Endothelial cell of umbilical vein (primary cell): ENCODE data around the gene PIGB. TPM values are rescaled to one million over a fixed set of nuclear protein-coding genes. Genes with fewer than 3 reads are reported as not detected.

ENCODE experiments used
- BruUV-seq: library from RNA; stranded (reverse); fragments of 400-500 nt; replicated peaks from 2 replicates; lab custom pipeline; 2021; lab: Mats Ljungman, UMichigan
- CTCF ChIA-PET: fragments of 300-600, 350-600 bp; sonication (Branson Sonifier 250); formaldehyde crosslinking; loops from one replicate; lab custom pipeline; 2021; ENCODE audit warnings: antibody characterized with exemption, inconsistent platforms; lab: Charles Lee
- POLR2A ChIA-PET: fragments of 300-600, 350-600 bp; sonication (Branson Sonifier 250); formaldehyde crosslinking; loops from one replicate; lab custom pipeline; 2021; ENCODE audit warnings: antibody characterized with exemption, inconsistent platforms; lab: Charles Lee
- DNase-seq: peaks from one replicate; pipeline ENCODE4 v3.0.0-alpha.2; 2011; ENCODE audit warnings: low read depth, low spot score
- FAIRE-seq: peaks from 2 replicates; lab custom pipeline; 2011; peaks lifted over from hg19 to GRCh38; lab: Jason Lieb, UNC
- H2AFZ ChIP-seq: 2 replicates; pipeline ENCODE4 v1.6.0; 2012; ENCODE audit warnings: low read depth, low read length, control low read depth, inconsistent platforms
- H3K27ac ChIP-seq: 2 replicates; pipeline ENCODE4 v1.5.1; 2011; ENCODE audit warnings: low read depth, mild to moderate bottlenecking, control low read depth, low read length, moderate library complexity; ENCODE audit not compliant: insufficient read depth
- H3K27me3 ChIP-seq, 2 experiments: 2 replicates each; pipeline versions ENCODE4 v1.6.0 to v1.6.1; 2011; ENCODE audit warnings: low read length in 2 of 2, mixed read lengths in 1 of 2; ENCODE audit not compliant: control insufficient read depth in 2 of 2, insufficient read depth in 2 of 2
- H3K36me3 ChIP-seq, 2 experiments: 2 replicates in 1 of 2; 3 replicates in 1 of 2; pipeline ENCODE4 v1.5.1; 2011; ENCODE audit warnings: low read length in 2 of 2, mild to moderate bottlenecking in 1 of 2, moderate library complexity in 1 of 2; ENCODE audit not compliant: control insufficient read depth in 2 of 2, insufficient read depth in 2 of 2; ENCODE audit errors: extremely low read depth in 1 of 2
- H3K4me1 ChIP-seq: 3 replicates; pipeline ENCODE4 v1.5.1; 2011; ENCODE audit warnings: mild to moderate bottlenecking, low read length; ENCODE audit not compliant: control insufficient read depth, insufficient read depth; ENCODE audit errors: extremely low read depth
- H3K4me2 ChIP-seq: 2 replicates; pipeline ENCODE4 v1.6.1; 2011; ENCODE audit warnings: low read length, control low read depth, mixed read lengths; ENCODE audit not compliant: insufficient read depth
- H3K4me3 ChIP-seq, 3 experiments: fragments of 200-600 bp in 1 of 3; sonication (generic), shearing (Covaris generic) in 1 of 3; replicated peaks in 1 of 3; 2 replicates each; pipeline ENCODE4 v1.5.1; 2011 to 2016; ENCODE audit warnings: control low read depth in 3 of 3, low read length in 3 of 3, mild to moderate bottlenecking in 2 of 3, inconsistent platforms in 1 of 3, low read depth in 1 of 3, moderate library complexity in 1 of 3; ENCODE audit not compliant: insufficient read depth in 1 of 3
- H3K79me2 ChIP-seq: 2 replicates; pipeline ENCODE4 v1.6.0; 2012; ENCODE audit warnings: low read length, inconsistent platforms; ENCODE audit not compliant: control insufficient read depth, insufficient read depth
- H3K9ac ChIP-seq: replicated peaks from 2 replicates; pipeline ENCODE3; 2011; ENCODE audit warnings: low read length, control low read depth; ENCODE audit not compliant: insufficient read depth; ENCODE audit errors: extremely low read depth
- H3K9me1 ChIP-seq: replicated peaks from 3 replicates; pipeline ENCODE4 v1.6.0; 2011; ENCODE audit warnings: mild to moderate bottlenecking, low read length; ENCODE audit not compliant: control insufficient read depth, insufficient read depth; ENCODE audit errors: extremely low read depth
- H3K9me3 ChIP-seq: replicated peaks from 2 replicates; pipeline ENCODE4 v1.5.1; 2012; ENCODE audit warnings: low read length, inconsistent platforms; ENCODE audit not compliant: control insufficient read depth, insufficient read depth
- H4K20me1 ChIP-seq: replicated peaks from 2 replicates; pipeline ENCODE3; 2011; ENCODE audit warnings: mild to moderate bottlenecking, low read length; ENCODE audit not compliant: control insufficient read depth, insufficient read depth; ENCODE audit errors: extremely low read depth
- FOS ChIP-seq: IDR thresholded peaks from 2 replicates; pipeline ENCODE4 v1.6.1; 2011; ENCODE audit warnings: mild to moderate bottlenecking, low read length, moderate library complexity, borderline replicate concordance; ENCODE audit not compliant: insufficient read depth
- GATA2 ChIP-seq: IDR thresholded peaks from 2 replicates; pipeline ENCODE4 v1.7.0; 2011; ENCODE audit warnings: low read depth, mild to moderate bottlenecking, moderate library complexity, mixed read lengths, low read length; ENCODE audit not compliant: insufficient read length, insufficient read depth
- MYC ChIP-seq: IDR thresholded peaks from one replicate; pipeline ENCODE4 v1.6.1; 2011; ENCODE audit warnings: mild to moderate bottlenecking, low read depth, low read length
- POLR2AphosphoS5 ChIP-seq: IDR thresholded peaks from 2 replicates; pipeline ENCODE4 v1.6.1; 2012; ENCODE audit warnings: low read depth, mild to moderate bottlenecking, control low read depth, low read length, moderate library complexity; ENCODE audit not compliant: insufficient read depth
- dilution Hi-C: fragments of 300-500 bp; cut with MboI; formaldehyde crosslinking; loops from one replicate; pipeline ENCODE4 v1.15.0; 2019; ENCODE audit warnings: low sequenced_read_pairs; ENCODE audit not compliant: extremely low pct_ligation_motif_present
- intact Hi-C: fragments of 100-400 bp; cut with micrococcal nuclease; formaldehyde crosslinking; loops from one replicate; pipeline ENCODE4 v1.10.0; 2022
- polyA plus RNA-seq, 4 experiments: library from polyadenylated mRNA; depleted of rRNA in 3 of 4; stranded (reverse) in 3 of 4; unstranded in 1 of 4; fragments of >200 nt; gene quantifications; 2 replicates each; pipeline versions ENCODE4 v1.2.1 to v1.2.3, GENCODE V29; 2011 to 2012; ENCODE audit warnings: missing spikeins in 1 of 4
- total RNA-seq: library from RNA; stranded (reverse); gene quantifications from 2 replicates; pipeline ENCODE4 v1.2.3, GENCODE V29; 2021
- TF ChIP-seq, protein P1 (sequence below), 2 donors: IDR thresholded peaks; 1 replicate in 1 of 2; 2 replicates in 1 of 2; pipeline ENCODE4 v1.5.1; 2011; ENCODE audit warnings: low read length in 2 of 2, mild to moderate bottlenecking in 2 of 2, moderate library complexity in 2 of 2, control low read depth in 1 of 2, inconsistent platforms in 1 of 2, low read depth in 1 of 2; ENCODE audit not compliant: insufficient read depth in 1 of 2; ENCODE audit errors: extremely low read depth in 1 of 2
- TF ChIP-seq, protein P2 (sequence below): IDR thresholded peaks from 2 replicates; pipeline ENCODE4 v1.6.1; 2011; ENCODE audit not compliant: insufficient read depth, insufficient read length

Gene PIGB
- total and polyA plus RNA-seq, 2 donors (not counting 3 experiments of a cell fraction or from before 2014, with no cell fraction given), result 14.1 to 23.9 TPM

DNA sequence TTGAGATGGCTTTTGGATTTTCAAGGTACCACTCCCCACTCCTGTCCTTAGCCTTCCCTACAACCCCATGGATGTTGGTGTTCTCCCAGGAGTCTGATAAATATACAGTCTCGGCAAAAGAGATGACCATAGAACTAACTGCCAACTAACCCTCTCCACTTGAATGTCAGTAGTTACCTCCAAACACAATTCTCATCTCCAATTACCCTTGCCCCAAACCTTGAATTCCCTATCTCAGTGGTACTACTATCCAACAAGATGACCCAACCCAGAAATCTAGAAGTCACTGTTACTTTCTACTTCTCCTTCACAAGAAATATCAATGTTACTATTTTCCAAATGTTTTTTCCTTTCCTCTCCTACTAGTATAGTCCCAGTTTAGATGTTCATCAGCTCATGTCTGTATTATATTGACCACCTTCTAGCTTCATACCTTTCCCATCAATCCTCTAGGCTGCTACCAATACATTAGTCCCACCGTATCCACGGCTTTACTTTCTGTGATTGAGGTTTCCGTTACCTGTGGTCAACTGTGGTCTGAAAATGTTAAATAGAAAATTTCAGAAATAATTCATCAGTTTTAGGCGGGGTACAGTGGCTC, 38.1 kb downstream of the PIGB start:
- CTCF ChIA-PET, result interaction anchor here (1.0 to 4.6 kb wide), 2 partner anchors 8 to 16 kb away, joined by 3 to 21 read pairs; no protein-coding TSS in a partner anchor
- FAIRE-seq (no peak), DNase-seq (no peak)
- dilution Hi-C loops, result no loop called here
- POLR2A ChIA-PET, result no interaction called here
- no peaks in the 10 kb centered on the region for H3K9me1 ChIP-seq
- intact Hi-C loops, result no loop called here
- no peak for TF ChIP-seq GATA2
- no peak for TF ChIP-seq POLR2AphosphoS5
- TF ChIP-seq MYC, result no peak
- TF ChIP-seq, protein P1, sequence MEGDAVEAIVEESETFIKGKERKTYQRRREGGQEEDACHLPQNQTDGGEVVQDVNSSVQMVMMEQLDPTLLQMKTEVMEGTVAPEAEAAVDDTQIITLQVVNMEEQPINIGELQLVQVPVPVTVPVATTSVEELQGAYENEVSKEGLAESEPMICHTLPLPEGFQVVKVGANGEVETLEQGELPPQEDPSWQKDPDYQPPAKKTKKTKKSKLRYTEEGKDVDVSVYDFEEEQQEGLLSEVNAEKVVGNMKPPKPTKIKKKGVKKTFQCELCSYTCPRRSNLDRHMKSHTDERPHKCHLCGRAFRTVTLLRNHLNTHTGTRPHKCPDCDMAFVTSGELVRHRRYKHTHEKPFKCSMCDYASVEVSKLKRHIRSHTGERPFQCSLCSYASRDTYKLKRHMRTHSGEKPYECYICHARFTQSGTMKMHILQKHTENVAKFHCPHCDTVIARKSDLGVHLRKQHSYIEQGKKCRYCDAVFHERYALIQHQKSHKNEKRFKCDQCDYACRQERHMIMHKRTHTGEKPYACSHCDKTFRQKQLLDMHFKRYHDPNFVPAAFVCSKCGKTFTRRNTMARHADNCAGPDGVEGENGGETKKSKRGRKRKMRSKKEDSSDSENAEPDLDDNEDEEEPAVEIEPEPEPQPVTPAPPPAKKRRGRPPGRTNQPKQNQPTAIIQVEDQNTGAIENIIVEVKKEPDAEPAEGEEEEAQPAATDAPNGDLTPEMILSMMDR (IDR thresholded peaks at IDR 0.05; ENCODE audit: extremely low read depth in 1 of 2, insufficient read depth in 1 of 2, low read depth in 1 of 2, low read length in 2 of 2), result no peak
- no TSS peak for BruUV-seq
- no peaks in the 10 kb centered on the region for H3K9me3 ChIP-seq
- no peak overlapping the region for H2AFZ ChIP-seq
- H3K4me3 ChIP-seq, result no peak overlapping the region
- H3K27me3 ChIP-seq, result no peaks in the 10 kb centered on the region
- no peak overlapping the region for H3K27ac ChIP-seq
- H4K20me1 ChIP-seq, result no peaks in the 10 kb centered on the region
- H3K36me3 ChIP-seq, result no peaks in the 10 kb centered on the region
- no peak overlapping the region for H3K9ac ChIP-seq
- H3K79me2 ChIP-seq, result no peaks in the 10 kb centered on the region
- H3K4me2 ChIP-seq, result no peak overlapping the region
- H3K4me1 ChIP-seq, result peaks cover 13% of the 10 kb centered on the region

DNA sequence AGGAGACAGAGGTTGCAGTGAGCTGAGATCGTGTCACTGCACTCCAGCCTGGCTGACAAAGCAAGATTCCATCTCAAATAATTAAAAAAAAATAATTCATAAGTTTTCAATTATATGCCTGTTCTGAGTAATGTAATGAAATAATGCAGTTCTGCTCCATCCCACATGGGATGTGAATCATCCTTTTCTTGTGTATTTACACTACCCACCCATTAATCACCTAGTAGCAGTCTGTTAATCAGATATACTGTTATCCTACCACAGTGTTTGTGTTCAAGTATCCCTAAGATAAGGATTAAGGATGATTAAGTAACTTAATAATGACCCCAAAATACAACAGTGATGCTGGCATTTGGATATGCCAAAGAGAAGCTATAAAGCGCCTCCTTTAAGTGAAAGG, 38.8 kb downstream of the PIGB start:
- DNase-seq, result peak; percentile 64
- no peak overlapping the region for H3K9ac ChIP-seq
- H3K4me1 ChIP-seq, result peaks cover 13% of the 10 kb centered on the region
- no peak overlapping the region for H3K4me3 ChIP-seq
- TF ChIP-seq FOS (peak; percentile 59), GATA2 (peak; percentile 77)
- TF ChIP-seq, protein P1 (IDR thresholded peaks at IDR 0.05; ENCODE audit: extremely low read depth in 1 of 2, insufficient read depth in 1 of 2, low read depth in 1 of 2, low read length in 2 of 2), result no peak
- TF ChIP-seq, protein P2, sequence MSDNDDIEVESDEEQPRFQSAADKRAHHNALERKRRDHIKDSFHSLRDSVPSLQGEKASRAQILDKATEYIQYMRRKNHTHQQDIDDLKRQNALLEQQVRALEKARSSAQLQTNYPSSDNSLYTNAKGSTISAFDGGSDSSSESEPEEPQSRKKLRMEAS, result no peak
- no peak overlapping the region for H2AFZ ChIP-seq
- H3K9me1 ChIP-seq, result no peaks in the 10 kb centered on the region
- no TSS peak for BruUV-seq
- intact Hi-C loops, result loop anchor here (2.0 kb wide), 1 partner anchor 39 kb away; the partner anchor contains the start of genes PIGB and PIGBOS1
- ChIA-PET POLR2A (no interaction called here), CTCF (interaction anchor here (0.7 to 4.6 kb wide), 8 partner anchors 9 to 82 kb away, joined by 3 to 21 read pairs (median 4); partner anchors contain the start of genes CCPG1 and PIERCE2)
- dilution Hi-C loops, result no loop called here
- H3K9me3 ChIP-seq, result no peaks in the 10 kb centered on the region
- no peak overlapping the region for H3K4me2 ChIP-seq
- no peaks in the 10 kb centered on the region for H3K27me3 ChIP-seq
- no peaks in the 10 kb centered on the region for H3K36me3 ChIP-seq
- FAIRE-seq, result no peak
- H3K27ac ChIP-seq, result no peak overlapping the region
- no peaks in the 10 kb centered on the region for H4K20me1 ChIP-seq
- H3K79me2 ChIP-seq, result no peaks in the 10 kb centered on the region
